PC-9 (cell line): ENCODE results near the gene ST6GALNAC3.

Experiments used
- EZH2 ChIP-seq: fragments of 200-600 bp; sonication (generic); IDR thresholded peaks from 2 replicates; pipeline ENCODE4 v1.8.0; 2017; ENCODE audit warnings: antibody characterized with exemption, low read depth
- TF ChIP-seq, protein P1 (sequence below): fragments of 200-600 bp; sonication (generic); conservative IDR thresholded peaks from 2 replicates; pipeline ENCODE4 v1.6.1; 2017; ENCODE audit warnings: mixed run types, antibody characterized with exemption, mild to moderate bottlenecking, moderate library complexity

DNA sequence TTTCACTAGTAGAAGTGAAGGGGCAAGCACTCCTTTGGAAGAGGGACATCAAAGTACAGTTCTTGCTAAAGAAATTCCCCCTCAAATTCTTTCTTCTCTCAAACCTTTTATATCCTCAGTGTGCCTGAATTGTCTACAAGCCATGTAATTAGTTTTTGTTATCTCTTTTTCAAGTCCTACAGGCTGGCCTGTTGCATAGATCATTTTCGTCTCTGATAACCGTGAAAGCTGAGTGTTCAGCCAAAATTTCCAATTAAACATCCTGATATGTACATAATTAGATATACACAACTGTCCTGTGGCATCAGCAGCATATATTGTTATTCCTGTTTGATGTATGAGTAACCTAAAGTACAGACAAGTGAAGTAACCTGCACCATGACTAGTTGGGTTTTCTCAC lies 417.2 kb downstream of the ST6GALNAC3 start:
- TF ChIP-seq, protein P1, sequence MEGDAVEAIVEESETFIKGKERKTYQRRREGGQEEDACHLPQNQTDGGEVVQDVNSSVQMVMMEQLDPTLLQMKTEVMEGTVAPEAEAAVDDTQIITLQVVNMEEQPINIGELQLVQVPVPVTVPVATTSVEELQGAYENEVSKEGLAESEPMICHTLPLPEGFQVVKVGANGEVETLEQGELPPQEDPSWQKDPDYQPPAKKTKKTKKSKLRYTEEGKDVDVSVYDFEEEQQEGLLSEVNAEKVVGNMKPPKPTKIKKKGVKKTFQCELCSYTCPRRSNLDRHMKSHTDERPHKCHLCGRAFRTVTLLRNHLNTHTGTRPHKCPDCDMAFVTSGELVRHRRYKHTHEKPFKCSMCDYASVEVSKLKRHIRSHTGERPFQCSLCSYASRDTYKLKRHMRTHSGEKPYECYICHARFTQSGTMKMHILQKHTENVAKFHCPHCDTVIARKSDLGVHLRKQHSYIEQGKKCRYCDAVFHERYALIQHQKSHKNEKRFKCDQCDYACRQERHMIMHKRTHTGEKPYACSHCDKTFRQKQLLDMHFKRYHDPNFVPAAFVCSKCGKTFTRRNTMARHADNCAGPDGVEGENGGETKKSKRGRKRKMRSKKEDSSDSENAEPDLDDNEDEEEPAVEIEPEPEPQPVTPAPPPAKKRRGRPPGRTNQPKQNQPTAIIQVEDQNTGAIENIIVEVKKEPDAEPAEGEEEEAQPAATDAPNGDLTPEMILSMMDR, result no peak
- TF ChIP-seq EZH2, result no peak
